ENCODE data around the gene STXBP6.

STXBP6 gene

DNA sequence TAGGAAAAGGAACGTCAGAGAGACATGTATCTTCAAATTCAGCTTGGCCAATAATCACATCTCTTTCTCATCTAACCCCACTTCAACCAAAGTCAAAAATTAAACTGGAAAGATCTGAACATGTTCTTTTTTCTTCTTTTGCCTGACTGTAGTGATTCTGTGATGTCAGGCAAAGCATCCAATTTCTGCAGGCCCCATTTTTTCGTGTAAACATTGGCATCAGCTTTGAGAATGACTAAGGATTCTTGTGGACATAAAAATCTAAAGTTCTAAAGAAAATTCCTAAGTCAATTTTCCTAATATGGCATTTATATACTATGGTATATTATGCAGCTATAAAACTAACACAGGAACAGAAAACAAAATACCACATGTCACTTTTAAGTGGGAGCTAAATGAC lies 89.1 kb downstream of the STXBP6 start:
- DNase-seq (ENCODE audit: low read depth): no peak
- TF ChIP-seq CTCF (IDR thresholded peaks at IDR 0.05; ENCODE audit: low read depth, low read length, missing control alignments): no peak
- no peak overlapping the region for H3K4me3 ChIP-seq (ENCODE audit: low read depth, low read length)

- no peak for TF ChIP-seq CTCF (IDR thresholded peaks at IDR 0.05; ENCODE audit: low read depth, low read length, missing control alignments)
- H3K4me3 ChIP-seq (ENCODE audit: low read depth, low read length): no peak overlapping the region
- DNase-seq (ENCODE audit: low read depth): no peak
Measured at GRCh38 chr14:24959791-24960331, 90.1 kb downstream of the STXBP6 start.

- DNase-seq (ENCODE audit: low read depth): no peak
- no peak overlapping the region for H3K4me3 ChIP-seq (ENCODE audit: low read depth, low read length)
- TF ChIP-seq CTCF (IDR thresholded peaks at IDR 0.05; ENCODE audit: low read depth, low read length, missing control alignments): no peak
Measured at GRCh38 chr14:24958271-24958670, 91.7 kb downstream of the STXBP6 start.

DNA sequence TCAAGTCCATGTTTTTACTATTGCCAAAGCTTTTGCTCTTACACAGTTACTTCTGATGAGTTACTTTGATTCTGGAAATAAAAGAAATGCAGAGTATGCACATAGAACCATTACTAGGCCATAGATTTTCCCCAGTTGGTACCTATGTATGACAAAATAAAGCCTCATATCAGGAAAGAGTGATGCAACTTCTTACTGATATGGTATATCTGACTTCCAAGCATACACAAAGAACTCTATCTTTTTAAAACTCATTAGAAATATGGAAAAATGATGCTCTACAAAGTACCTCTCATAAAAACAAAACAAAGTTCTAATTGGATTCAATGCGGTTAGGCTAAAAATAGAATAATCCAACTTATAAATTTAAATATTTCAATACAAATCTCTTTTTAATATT lies 92.1 kb downstream of the STXBP6 start:
- no peak for TF ChIP-seq CTCF (IDR thresholded peaks at IDR 0.05; ENCODE audit: low read depth, low read length, missing control alignments)
- no peak overlapping the region for H3K4me3 ChIP-seq (ENCODE audit: low read depth, low read length)
- DNase-seq (ENCODE audit: low read depth): no peak

DNA sequence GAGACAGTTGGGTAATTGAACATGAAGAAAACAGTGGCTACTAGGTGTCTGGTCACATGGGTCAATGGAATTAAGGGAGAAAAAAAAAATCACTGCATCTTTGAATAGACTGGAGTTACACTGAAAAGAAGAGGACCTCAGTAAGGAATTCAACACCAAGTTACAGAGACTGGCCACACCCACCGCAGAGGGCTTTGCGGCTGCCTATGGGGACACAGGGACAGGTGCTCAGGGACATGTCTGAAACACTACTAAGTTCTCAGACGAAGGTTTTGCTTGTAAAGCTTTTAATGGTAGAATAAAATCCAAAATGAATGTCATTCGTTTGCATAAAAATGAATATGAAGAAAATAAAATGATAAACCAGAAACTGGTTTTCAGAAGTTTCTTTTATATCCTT lies 93.8 kb downstream of the STXBP6 start:
- no peak overlapping the region for H3K4me3 ChIP-seq (ENCODE audit: low read depth, low read length)
- DNase-seq (ENCODE audit: low read depth): no peak
- TF ChIP-seq CTCF (IDR thresholded peaks at IDR 0.05; ENCODE audit: low read depth, low read length, missing control alignments): no peak

- no peak overlapping the region for H3K4me3 ChIP-seq (ENCODE audit: low read depth, low read length)
- DNase-seq (ENCODE audit: low read depth): no peak
Measured at GRCh38 chr14:24954700-24955037, 95.3 kb downstream of the STXBP6 start.

More at GRCh38 chr14:24954700-24955037, 95.3 kb downstream of the STXBP6 start:
- no peak for TF ChIP-seq CTCF (IDR thresholded peaks at IDR 0.05; ENCODE audit: low read depth, low read length, missing control alignments)

All from GM12864 (cell line).